Stimulated activated CD4-positive, alpha-beta T cell treated with anti-CD3 and anti-CD28 coated beads, Interleukin-4, amount 100 ng/mL, for 24 hours (primary cell): Measurements from ENCODE around the gene HSPBP1.
"Not testable (repeated sequence)": the region's sequence is repeated elsewhere in the genome, so short reads cannot be mapped to it uniquely, and the experiment has no call there.

ENCODE experiments used
- DNase-seq: peaks from one replicate; pipeline ENCODE4 v3.0.0-alpha.2; 2020

Gene HSPBP1

DNA sequence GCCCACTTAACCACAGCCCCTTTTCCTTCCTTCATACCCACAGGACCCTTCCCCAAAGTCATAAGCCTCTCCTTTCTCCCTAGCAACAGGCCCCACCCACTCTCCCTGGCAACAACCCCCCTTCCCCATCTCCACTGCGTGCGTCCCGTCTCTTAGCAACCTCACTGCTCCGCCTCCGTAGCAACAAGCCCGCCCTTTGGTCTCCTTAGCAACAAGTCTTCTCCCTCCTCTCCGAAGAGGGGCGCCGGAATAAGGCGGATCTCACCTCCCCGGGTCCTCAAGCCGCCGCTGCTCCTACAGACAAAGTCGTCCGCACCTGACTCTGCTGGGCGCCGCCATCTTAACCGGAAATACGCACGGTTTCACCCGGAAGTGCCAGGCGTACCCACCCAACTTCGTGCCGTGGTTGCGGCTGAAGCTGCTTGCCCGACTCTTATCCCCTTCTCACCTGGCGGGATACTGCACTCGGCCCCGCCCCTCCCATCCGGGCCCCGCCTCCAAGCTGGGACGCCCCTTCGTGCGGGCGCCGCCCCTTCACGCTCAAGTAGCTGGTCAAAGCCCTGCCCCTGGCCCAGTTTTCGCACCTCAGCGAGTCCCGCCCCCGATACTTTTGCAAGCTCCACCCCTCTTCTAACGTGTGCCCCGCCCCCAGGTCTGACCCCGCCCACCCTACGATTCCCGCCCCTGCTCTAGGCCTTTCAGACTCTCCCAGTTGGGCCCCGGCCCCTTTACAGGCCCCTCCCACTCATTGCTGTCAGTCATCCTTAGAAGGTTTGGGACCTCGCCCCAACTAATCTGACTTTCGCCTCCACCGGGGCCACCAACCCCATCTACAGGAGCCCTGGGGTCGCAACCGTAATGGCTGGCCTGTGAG lies at the start of gene HSPBP1:
HSPBP1 (minus strand) TSS at position 341 of the 874 bp plus-strand sequence. CDS start 502 bp downstream, outside the sequence.
- peak; percentile 94 for DNase-seq

DNA sequence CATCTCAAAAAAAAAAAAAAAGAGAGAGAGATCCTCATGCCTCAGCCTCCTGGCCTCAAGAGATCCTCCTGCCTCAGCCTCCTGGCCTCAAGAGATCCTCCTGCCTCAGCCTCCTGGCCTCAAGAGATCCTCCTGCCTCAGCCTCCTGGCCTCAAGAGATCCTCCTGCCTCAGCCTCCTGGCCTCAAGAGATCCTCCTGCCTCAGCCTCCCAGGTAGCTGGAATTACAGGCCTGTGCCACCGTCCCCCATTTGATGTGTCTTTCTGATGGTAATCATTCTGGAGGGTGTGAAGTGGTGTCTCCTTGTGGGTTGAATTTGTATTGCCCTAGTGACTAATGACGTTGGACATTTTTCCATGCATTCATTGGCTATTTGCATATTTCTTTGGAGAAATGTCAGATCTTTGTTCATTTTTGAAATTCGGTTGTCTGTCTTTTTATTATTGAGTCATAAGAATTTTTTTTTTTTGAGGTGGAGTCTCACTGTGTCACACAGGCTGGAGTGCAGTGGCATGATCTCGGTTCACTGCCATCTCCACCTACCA lies 48.9 kb upstream of the HSPBP1 start:
- not testable (repeated sequence) for DNase-seq

DNA sequence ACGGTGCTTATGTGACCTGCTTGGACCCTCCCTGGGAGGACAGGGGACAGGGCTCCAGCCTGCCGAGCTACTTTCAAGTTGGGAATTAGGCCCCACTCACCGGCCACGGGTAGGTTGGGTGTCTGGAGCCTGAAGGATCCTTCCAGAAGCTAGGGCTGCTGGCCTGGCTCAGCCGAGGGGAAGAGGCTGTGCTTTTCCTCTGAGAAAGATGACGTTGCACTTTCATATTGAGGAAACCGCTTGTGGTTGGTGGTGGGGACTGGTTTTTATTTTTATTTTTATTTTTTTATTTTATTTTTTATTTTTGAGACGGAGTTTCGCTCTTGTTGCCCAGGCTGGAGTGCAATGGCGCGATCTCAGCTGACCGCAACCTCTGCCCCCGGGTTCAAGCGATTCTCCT lies 45.3 kb upstream of the HSPBP1 start, which contains the start of gene TMEM150B:
TMEM150B (minus strand) TSS at position 170 of the 400 bp plus-strand sequence. CDS start 4,305 bp downstream, outside the sequence.
- no peak for DNase-seq

DNA sequence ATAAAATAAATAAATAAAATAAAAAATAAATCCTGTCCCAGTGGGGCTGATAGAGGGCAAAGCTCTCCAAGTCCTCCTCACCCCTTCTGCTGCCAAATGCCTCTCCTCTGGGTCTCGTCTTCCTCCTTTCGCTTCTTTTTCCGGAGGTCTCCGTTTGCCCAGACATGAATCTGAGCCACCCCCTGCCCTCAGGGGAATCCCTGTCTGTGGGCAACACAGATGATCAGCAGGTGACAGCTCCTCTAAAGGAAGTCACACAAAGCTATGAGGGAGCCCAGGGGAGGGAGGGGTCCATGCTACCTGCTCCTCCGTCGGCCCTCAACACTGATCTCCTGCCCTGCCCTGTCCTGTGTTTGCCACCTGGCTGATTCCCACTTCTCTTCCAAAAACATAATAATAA lies 44.8 kb upstream of the HSPBP1 start:
- no peak for DNase-seq

DNA sequence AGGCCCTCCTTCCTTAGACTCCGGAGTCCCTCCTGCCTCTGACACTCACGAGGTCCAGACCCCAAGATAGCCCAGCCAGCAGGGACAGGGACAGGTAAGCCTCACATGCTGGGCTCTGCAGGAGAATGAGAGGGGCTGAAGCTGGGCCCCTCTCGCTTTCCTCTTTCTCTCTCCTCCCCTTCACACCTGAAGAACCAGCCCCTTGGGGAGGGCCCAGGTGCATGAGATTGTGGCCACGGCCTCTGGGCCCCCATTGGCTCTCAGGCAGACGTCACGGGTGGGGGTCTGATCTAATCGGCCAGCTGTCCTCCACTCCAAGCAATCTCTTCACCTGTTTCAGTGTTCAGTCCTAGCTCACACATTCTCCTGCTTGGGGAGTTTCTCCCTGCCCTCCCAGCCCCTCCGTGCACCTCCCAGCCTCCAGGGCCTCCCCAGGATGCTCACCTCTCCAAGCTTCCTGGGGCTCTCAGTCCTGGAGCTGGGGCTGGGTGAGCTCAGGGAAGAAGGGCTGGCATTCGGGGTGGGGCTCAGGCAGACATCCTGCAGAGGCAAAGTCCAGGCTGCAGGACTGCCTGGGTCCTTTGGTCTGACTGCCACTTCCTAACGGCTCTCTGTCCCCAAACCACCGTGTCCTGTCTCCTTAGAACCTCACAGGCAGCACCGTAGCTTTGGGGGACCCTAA lies 42.4 kb upstream of the HSPBP1 start:
- no peak for DNase-seq

- no peak for DNase-seq
These were observed 41.7 kb upstream of the HSPBP1 start for GRCh38 chr19:55321466-55322137.

DNA sequence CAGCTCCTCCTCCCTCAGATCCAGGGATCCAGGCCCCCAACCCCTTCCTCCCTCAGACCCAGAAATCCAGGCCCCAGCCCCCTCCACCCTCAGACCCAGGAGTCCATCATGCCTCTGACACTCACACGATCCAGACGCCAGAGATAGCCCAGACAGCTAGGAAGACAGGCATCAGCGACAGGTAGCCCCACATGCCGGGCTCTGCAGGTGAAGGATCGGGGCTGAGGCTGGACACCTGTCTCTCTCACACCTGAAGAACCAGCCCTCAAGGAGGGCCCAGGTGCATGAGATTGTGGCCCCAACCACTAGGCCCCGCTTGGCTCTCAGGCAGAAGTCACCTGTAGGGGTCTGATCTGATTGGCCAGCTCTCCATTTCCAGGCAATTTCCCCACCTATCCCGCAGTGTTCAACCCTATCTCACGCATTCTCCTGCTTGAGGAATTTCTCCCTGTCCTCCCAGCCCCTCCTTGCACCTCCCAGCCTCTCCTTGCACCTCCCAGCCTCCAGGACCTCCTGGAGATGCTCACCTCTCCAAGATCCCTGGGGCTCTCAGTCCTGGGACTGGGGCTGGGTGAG lies 41.0 kb upstream of the HSPBP1 start:
- DNase-seq: no peak

DNA sequence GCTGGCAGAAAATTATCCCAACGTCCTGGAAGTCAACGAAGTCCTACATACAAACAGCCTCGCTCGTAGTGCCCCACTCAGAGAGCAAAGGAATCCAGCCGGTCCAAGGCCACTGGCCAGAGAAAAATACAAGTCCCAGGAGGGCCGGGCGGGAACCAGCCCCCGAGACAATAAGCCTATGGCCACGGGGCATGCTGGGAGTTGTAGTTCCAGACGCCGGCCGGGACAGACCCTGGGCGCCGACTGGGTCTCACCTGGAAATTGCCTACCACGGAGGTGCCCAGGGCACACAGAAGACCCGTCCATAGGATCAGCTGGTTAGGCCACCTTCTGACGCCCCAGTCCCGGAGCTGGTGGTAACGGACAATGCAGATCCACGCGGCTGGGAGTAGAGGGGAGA lies 39.9 kb upstream of the HSPBP1 start:
- DNase-seq: no peak

- DNase-seq: no peak
These were observed 36.7 kb upstream of the HSPBP1 start for GRCh38 chr19:55316646-55317045.

DNA sequence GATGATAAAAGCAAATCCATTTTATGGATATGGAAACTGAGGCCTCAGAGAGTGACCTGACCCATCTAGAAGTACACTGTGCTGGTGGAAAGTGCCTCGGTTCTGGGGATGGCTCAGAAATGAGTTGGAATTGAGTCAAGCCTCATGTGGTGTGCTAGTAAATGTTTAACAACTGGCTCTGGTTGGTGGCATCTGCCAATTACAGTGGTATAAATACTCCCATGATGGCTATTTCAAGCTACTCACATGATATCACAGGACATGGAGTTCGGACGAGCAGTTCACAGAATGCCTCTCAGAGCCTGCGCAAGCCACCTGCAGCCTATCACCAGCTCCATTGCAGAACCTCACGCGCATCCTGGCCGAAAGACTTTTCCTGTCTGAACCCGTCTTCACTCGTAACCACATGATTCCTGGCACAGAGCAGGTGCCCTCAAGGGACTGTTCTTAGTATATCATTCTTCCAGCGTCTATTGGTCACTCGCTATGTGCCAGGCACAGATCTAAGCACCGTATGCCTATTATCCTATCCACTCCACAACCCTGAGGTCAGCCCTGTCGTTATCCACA lies 36.1 kb upstream of the HSPBP1 start:
- no peak for DNase-seq

GRCh38 chr19:55314396-55314795 lies 34.5 kb upstream of the HSPBP1 start:
- DNase-seq: no peak

- no peak for DNase-seq
These were observed 33.0 kb upstream of the HSPBP1 start for GRCh38 chr19:55312621-55313512.

GRCh38 chr19:55311797-55312196 lies 31.9 kb upstream of the HSPBP1 start:
- no peak for DNase-seq

DNA sequence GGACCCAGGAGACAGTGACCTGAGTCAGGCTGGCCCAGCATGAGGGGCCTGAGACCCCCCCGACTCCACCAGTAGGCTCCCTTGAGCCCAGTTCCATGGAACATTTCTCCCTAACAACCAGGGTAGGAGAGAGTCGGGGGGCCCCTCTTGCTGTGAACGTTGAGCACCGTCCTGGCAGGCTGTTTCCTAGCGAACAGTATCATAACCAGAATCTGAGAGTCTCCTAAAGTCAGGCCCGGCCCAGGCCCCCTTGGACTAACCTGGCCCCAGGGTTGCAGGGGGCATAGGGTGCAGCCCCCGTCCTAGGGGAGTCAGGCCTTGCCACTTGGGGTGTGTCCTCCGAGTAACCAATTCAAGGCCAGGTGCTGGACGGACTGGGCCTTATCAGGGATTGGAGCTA lies 31.5 kb upstream of the HSPBP1 start:
- DNase-seq: no peak

GRCh38 chr19:55310498-55310897 lies 30.6 kb upstream of the HSPBP1 start:
- DNase-seq: no peak

- no peak for DNase-seq
These were observed 29.5 kb upstream of the HSPBP1 start for GRCh38 chr19:55309448-55309847.

DNA sequence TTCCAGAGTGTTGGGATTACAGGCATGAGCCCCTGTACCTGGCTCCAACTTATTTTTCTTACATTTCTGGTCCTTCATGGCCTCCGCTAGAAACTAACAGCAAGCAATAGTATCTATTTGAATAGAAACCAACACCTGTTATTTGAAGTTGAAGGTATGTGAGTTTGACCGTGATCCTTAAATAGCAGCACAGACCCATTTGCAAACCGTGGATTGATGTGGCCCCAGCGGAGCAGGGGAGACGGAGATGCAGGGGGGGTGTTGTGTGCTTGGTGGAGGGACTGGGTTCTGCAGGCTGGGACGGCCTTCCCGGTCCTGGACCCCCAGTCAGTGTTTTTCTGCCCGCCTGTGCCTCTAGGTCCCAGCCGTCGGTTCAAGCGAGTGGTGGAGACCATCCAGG lies 28.4 kb upstream of the HSPBP1 start:
- no peak for DNase-seq

DNA sequence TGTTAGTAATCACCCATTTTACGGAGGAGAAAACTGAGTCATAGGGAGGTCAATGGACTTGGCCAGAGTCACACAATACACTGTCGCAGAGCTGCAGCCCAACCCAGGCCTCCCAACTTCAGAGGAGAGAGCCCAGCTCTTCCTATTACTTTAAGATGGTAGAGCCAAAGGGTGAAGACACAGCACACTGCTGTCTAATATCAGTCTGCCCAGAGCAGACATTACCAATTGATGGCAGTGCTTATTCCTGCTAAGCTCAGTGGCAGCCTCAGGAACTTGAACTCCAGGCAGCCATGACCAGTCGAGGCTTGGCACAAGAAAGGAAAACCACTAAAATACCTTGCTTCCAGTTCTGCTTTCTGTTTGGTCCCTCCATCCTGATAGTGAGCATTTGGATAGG lies 26.8 kb upstream of the HSPBP1 start:
- DNase-seq: no peak

DNA sequence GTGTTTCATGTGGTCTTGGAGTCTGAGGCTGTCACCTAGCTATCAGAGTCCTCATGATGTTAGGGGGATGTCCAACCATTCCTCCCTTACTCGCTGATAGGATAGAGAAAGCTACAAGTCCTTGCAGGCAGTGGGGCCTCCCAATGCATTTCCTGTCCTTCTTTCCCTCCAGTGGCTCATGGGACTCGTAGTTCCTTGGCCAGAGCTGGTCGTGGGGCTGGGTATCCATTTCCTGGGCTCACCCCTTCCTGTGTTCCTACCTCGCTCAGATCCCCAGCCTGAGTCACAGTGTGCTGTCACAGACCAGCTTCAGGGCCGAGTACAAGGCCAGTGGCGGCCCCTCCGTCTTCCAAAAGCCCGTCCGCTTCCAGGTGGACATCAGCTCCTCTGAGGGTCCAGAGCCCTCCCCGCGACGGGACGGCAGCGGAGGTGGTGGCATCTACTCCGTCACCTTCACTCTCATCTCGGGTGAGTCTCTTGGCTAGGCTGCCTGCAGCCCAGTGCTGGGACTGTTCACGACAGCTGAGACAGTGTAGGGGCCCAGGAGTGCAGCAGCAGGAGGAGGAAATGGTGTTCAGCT lies 26.2 kb upstream of the HSPBP1 start:
- no peak for DNase-seq

DNA sequence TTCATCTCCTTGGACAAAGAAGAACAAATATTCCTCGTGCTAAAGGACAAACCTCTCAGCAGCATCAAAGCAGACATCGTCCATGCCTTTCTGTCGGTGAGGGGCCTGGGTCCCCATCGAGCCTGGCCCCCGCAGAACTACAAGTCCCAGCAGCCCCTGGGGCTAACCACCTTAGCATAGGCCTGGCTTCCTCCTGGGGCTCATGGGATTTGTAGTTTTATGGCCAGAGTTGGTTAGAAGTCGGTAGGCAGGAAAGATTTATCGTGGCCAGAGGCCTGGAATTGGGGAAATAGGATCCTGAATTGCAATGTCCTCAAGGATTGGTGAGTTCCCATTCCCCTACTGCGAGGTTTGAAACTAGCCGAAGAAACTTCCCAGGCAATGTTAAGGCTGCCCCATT lies 25.6 kb upstream of the HSPBP1 start:
- peak; percentile 55 for DNase-seq

GRCh38 chr19:55304980-55305379 lies 25.1 kb upstream of the HSPBP1 start:
- DNase-seq: no peak
